WTC11 (cell line): Measurements from ENCODE around the gene PRSS48.

Experiments used
- CTCF ChIP-seq: fragments of 200-600 bp; IDR thresholded peaks from 2 replicates; pipeline ENCODE4 v1.8.0; 2022; ENCODE audit warnings: antibody characterized with exemption
- ELF4 ChIP-seq: sonication (generic); formaldehyde crosslinking; IDR thresholded peaks from 2 replicates; pipeline ENCODE4 v1.8.1; 2022; ENCODE audit warnings: low read depth, mild to moderate bottlenecking, moderate library complexity, missing genetic modification reagents
- USF2 ChIP-seq: sonication (generic); formaldehyde crosslinking; IDR thresholded peaks from 2 replicates; pipeline ENCODE4 v1.8.1; 2023; ENCODE audit warnings: mild to moderate bottlenecking, missing genetic modification reagents, moderate library complexity
- ZSCAN18 ChIP-seq: fragments of 250-450 bp; sonication (Bioruptor Pico); IDR thresholded peaks from 2 replicates; pipeline ENCODE4 v2.1.2; 2022; ENCODE audit warnings: mild to moderate bottlenecking, moderate library complexity

- no peak for TF ChIP-seq CTCF
- TF ChIP-seq ELF4 (CRISPR knock-in tag): no peak
- no peak for TF ChIP-seq USF2 (CRISPR knock-in tag)
- no peak for TF ChIP-seq ZSCAN18 (CRISPR knock-in tag)
Measured at GRCh38 chr4:151236036-151236435, 40.9 kb upstream of the PRSS48 start.
